ENCODE measurements around the gene FEM1C.

The FEM1C gene

GRCh38 chr5:115544436-115545350, at the start of gene FEM1C:
FEM1C (minus strand) TSS chr5:115544775; CDS start chr5:115543493, 1,282 bp downstream.
- H3K4me1 Mint-ChIP-seq: peaks cover 44% of the 10 kb centered on the region
- H3K36me3 Mint-ChIP-seq: peaks cover 18% of the 10 kb centered on the region
- H3K27me3 Mint-ChIP-seq: no peaks in the 10 kb centered on the region
- peak within 1 kb of the TSS; percentile 96 for H3K4me3 Mint-ChIP-seq
- H3K27ac Mint-ChIP-seq: peak within 1 kb of the TSS; percentile 96
- no peaks in the 10 kb centered on the region for H3K9me3 Mint-ChIP-seq

GRCh38 chr5:115589043-115589442, 44.5 kb upstream of the FEM1C start:
- Mint-ChIP-seq H3K27ac (no peak overlapping the region), H3K4me3 (no peak overlapping the region), H3K27me3 (no peaks in the 10 kb centered on the region), H3K9me3 (no peaks in the 10 kb centered on the region), H3K36me3 (peaks cover 3% of the 10 kb centered on the region), H3K4me1 (no peaks in the 10 kb centered on the region)

GRCh38 chr5:115588640-115589039, 44.1 kb upstream of the FEM1C start:
- Mint-ChIP-seq H3K4me1 (no peaks in the 10 kb centered on the region), H3K36me3 (peaks cover 3% of the 10 kb centered on the region), H3K27me3 (no peaks in the 10 kb centered on the region), H3K9me3 (no peaks in the 10 kb centered on the region), H3K4me3 (no peak overlapping the region), H3K27ac (no peak overlapping the region)

- Mint-ChIP-seq H3K9me3 (no peaks in the 10 kb centered on the region), H3K36me3 (peaks cover 1% of the 10 kb centered on the region), H3K27me3 (no peaks in the 10 kb centered on the region), H3K27ac (no peak overlapping the region), H3K4me1 (no peaks in the 10 kb centered on the region), H3K4me3 (no peak overlapping the region)
These were observed 42.1 kb upstream of the FEM1C start for GRCh38 chr5:115586525-115587146.

- Mint-ChIP-seq H3K4me1 (no peaks in the 10 kb centered on the region), H3K27me3 (no peaks in the 10 kb centered on the region), H3K36me3 (peaks cover 3% of the 10 kb centered on the region), H3K9me3 (no peaks in the 10 kb centered on the region), H3K27ac (no peak overlapping the region), H3K4me3 (no peak overlapping the region)
These were observed 40.7 kb upstream of the FEM1C start for GRCh38 chr5:115585265-115585664.

GRCh38 chr5:115584501-115584900, 39.9 kb upstream of the FEM1C start:
- no peaks in the 10 kb centered on the region for H3K9me3 Mint-ChIP-seq
- no peaks in the 10 kb centered on the region for H3K27me3 Mint-ChIP-seq
- H3K4me1 Mint-ChIP-seq: no peaks in the 10 kb centered on the region

GRCh38 chr5:115583474-115583873, 38.9 kb upstream of the FEM1C start:
- no peaks in the 10 kb centered on the region for H3K9me3 Mint-ChIP-seq
- H3K36me3 Mint-ChIP-seq: peaks cover 4% of the 10 kb centered on the region
- H3K4me3 Mint-ChIP-seq: no peak overlapping the region
- H3K27ac Mint-ChIP-seq: no peak overlapping the region
- H3K4me1 Mint-ChIP-seq: no peaks in the 10 kb centered on the region
- H3K27me3 Mint-ChIP-seq: no peaks in the 10 kb centered on the region

More at GRCh38 chr5:115584501-115584900, 39.9 kb upstream of the FEM1C start:
- no peak overlapping the region for H3K27ac Mint-ChIP-seq
- H3K4me3 Mint-ChIP-seq: no peak overlapping the region
- H3K36me3 Mint-ChIP-seq: peaks cover 4% of the 10 kb centered on the region

GRCh38 chr5:115580941-115581340, 36.4 kb upstream of the FEM1C start:
- Mint-ChIP-seq H3K4me3 (no peak overlapping the region), H3K27ac (no peak overlapping the region), H3K9me3 (no peaks in the 10 kb centered on the region), H3K36me3 (peaks cover 4% of the 10 kb centered on the region), H3K27me3 (no peaks in the 10 kb centered on the region), H3K4me1 (no peaks in the 10 kb centered on the region)

GRCh38 chr5:115579747-115580173, 35.2 kb upstream of the FEM1C start:
- no peaks in the 10 kb centered on the region for H3K9me3 Mint-ChIP-seq
- no peaks in the 10 kb centered on the region for H3K4me1 Mint-ChIP-seq
- no peaks in the 10 kb centered on the region for H3K27me3 Mint-ChIP-seq
- no peak overlapping the region for H3K4me3 Mint-ChIP-seq
- H3K36me3 Mint-ChIP-seq: peaks cover 4% of the 10 kb centered on the region
- H3K27ac Mint-ChIP-seq: no peak overlapping the region

- no peaks in the 10 kb centered on the region for H3K27me3 Mint-ChIP-seq
- no peaks in the 10 kb centered on the region for H3K9me3 Mint-ChIP-seq
- no peak overlapping the region for H3K4me3 Mint-ChIP-seq
- H3K4me1 Mint-ChIP-seq: peaks cover 3% of the 10 kb centered on the region
- peaks cover 4% of the 10 kb centered on the region for H3K36me3 Mint-ChIP-seq
- no peak overlapping the region for H3K27ac Mint-ChIP-seq
These were observed 34.6 kb upstream of the FEM1C start for GRCh38 chr5:115579216-115579615.

GRCh38 chr5:115578657-115579056, 34.1 kb upstream of the FEM1C start:
- Mint-ChIP-seq H3K36me3 (peaks cover 4% of the 10 kb centered on the region), H3K4me3 (no peak overlapping the region), H3K27me3 (peaks cover 2% of the 10 kb centered on the region), H3K4me1 (peaks cover 4% of the 10 kb centered on the region), H3K27ac (no peak overlapping the region), H3K9me3 (no peaks in the 10 kb centered on the region)

- H3K4me1 Mint-ChIP-seq: peaks cover 4% of the 10 kb centered on the region
- H3K27me3 Mint-ChIP-seq: peaks cover 3% of the 10 kb centered on the region
- H3K4me3 Mint-ChIP-seq: no peak overlapping the region
- H3K36me3 Mint-ChIP-seq: peaks cover 4% of the 10 kb centered on the region
- no peaks in the 10 kb centered on the region for H3K9me3 Mint-ChIP-seq
- H3K27ac Mint-ChIP-seq: no peak overlapping the region
These were observed 33.2 kb upstream of the FEM1C start for GRCh38 chr5:115577741-115578140.

- H3K27ac Mint-ChIP-seq: no peak overlapping the region
These were observed 32.8 kb upstream of the FEM1C start for GRCh38 chr5:115577329-115577728.

GRCh38 chr5:115575167-115576070, 30.8 kb upstream of the FEM1C start:
- Mint-ChIP-seq H3K9me3 (no peaks in the 10 kb centered on the region), H3K27me3 (peaks cover 3% of the 10 kb centered on the region), H3K36me3 (peaks cover 2% of the 10 kb centered on the region), H3K27ac (no peak overlapping the region), H3K4me1 (peaks cover 4% of the 10 kb centered on the region), H3K4me3 (no peak overlapping the region)

More at GRCh38 chr5:115577329-115577728, 32.8 kb upstream of the FEM1C start:
- H3K9me3 Mint-ChIP-seq: no peaks in the 10 kb centered on the region
- peaks cover 3% of the 10 kb centered on the region for H3K27me3 Mint-ChIP-seq
- peaks cover 4% of the 10 kb centered on the region for H3K36me3 Mint-ChIP-seq
- peaks cover 4% of the 10 kb centered on the region for H3K4me1 Mint-ChIP-seq
- H3K4me3 Mint-ChIP-seq: no peak overlapping the region

GRCh38 chr5:115573133-115573532, 28.6 kb upstream of the FEM1C start:
- H3K9me3 Mint-ChIP-seq: no peaks in the 10 kb centered on the region

More at GRCh38 chr5:115573133-115573532, 28.6 kb upstream of the FEM1C start:
- H3K27me3 Mint-ChIP-seq: peaks cover 3% of the 10 kb centered on the region
- no peak overlapping the region for H3K27ac Mint-ChIP-seq
- H3K4me1 Mint-ChIP-seq: peaks cover 4% of the 10 kb centered on the region
- no peak overlapping the region for H3K4me3 Mint-ChIP-seq
- H3K36me3 Mint-ChIP-seq: no peaks in the 10 kb centered on the region
